ENCODE data around the gene TAPBP. TPM values are rescaled to one million over a fixed set of nuclear protein-coding genes. Genes with fewer than 3 reads are reported as not detected.

Gene TAPBP
- total and polyA plus RNA-seq, 9 of the 15 experiments (the other 6 are each of a cell fraction or from before 2014, with no cell fraction given) = 5.6 to 74.0 (median 22.3) TPM

- Histone ChIP-seq H4K20me1 (replicated peaks; ENCODE audit: control insufficient read depth, insufficient read depth, low read length) (peaks cover 35% of the 10 kb centered on the region), H3K36me3 (ENCODE audit: control insufficient read depth, insufficient read depth, low read length) (peaks cover 90% of the 10 kb centered on the region), H3K9me3 (replicated peaks; ENCODE audit: control insufficient read depth, insufficient read depth, low read depth, low read length) (no peaks in the 10 kb centered on the region), H3K4me2 (ENCODE audit: insufficient read depth, low read length) (no peak overlapping the region), H3K27ac (ENCODE audit: extremely low read depth, low read depth, low read length) (no peak overlapping the region), H3K4me3 (no peak overlapping the region), H3K27me3 (ENCODE audit: control insufficient read depth in 2 of 2, insufficient read depth in 2 of 2, low read length in 2 of 2) (no peaks in the 10 kb centered on the region), H3K79me2 (ENCODE audit: control insufficient read depth, insufficient read depth, low read length) (peaks cover 32% of the 10 kb centered on the region), H2AFZ (ENCODE audit: low read depth, low read length) (no peak overlapping the region), H3K9ac (ENCODE audit: insufficient read depth in 1 of 2, low read depth in 2 of 2, low read length in 2 of 2) (peak overlapping the region in 1 of 2 experiments; percentile 90; a peak in 2 of 4 replicates), H3K4me1 (replicated peaks in 1 of 2; ENCODE audit: control insufficient read depth in 2 of 2, insufficient read depth in 2 of 2, low read length in 2 of 2) (peaks cover 37 to 39% of the 10 kb centered on the region in 2 experiments), H3K9me1 (ENCODE audit: control insufficient read depth, insufficient read depth, low read length) (no peaks in the 10 kb centered on the region)
- 85% methylated on average over 9 of the region's 9 CpGs for WGBS (ENCODE audit: insufficient coverage, low coverage, missing lambda C conversion rate)
- TF ChIP-seq TAF15 (IDR thresholded peaks at IDR 0.05; ENCODE audit: low read depth, low read length) = 0 out of 2 replicates have a peak, but pooled peaks have one; percentile 6
- no peak for TF ChIP-seq ZNF384 (IDR thresholded peaks at IDR 0.05; ENCODE audit: low read depth, low read length)
- 0 out of 2 replicates have a peak, but pooled peaks have one; percentile 8 for TF ChIP-seq ZNF395 (CRISPR knock-in tag; IDR thresholded peaks at IDR 0.05)
- TF ChIP-seq POLR2A (conservative IDR thresholded peaks at IDR 0.05) = peak; percentile 49; the same call in 1 of the 2 replicates
- TF ChIP-seq, protein P1, sequence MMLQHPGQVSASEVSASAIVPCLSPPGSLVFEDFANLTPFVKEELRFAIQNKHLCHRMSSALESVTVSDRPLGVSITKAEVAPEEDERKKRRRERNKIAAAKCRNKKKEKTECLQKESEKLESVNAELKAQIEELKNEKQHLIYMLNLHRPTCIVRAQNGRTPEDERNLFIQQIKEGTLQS (IDR thresholded peaks at IDR 0.05) = no peak
- TF ChIP-seq, protein P1 (CRISPR knock-in tag; conservative IDR thresholded peaks at IDR 0.05) = no peak
- ATAC-seq (no peak), FAIRE-seq (no peak), DNase-seq (ENCODE audit: extremely low read depth in 1 of 4, low spot score in 3 of 4) (no peak)
- BruUV-seq (replicated peaks) = no TSS peak
- ChIA-PET POLR2A (interaction anchor here (0.9 to 8.1 kb wide), 7 partner anchors 10 to 129 kb away, joined by 3 to 90 read pairs (median 9); partner anchors contain the start of genes PFDN6, RGL2, WDR46 and ZBTB22), CTCF (ENCODE audit: low intra/inter-chr PET ratio) (interaction anchor here (1.7 to 6.6 kb wide), 2 partner anchors 129 to 147 kb away, joined by 4 to 64 read pairs; no protein-coding TSS in a partner anchor)
- in situ Hi-C loops (cut with MboI) = loop anchor here (10.0 kb wide), 1 partner anchor 126 kb away; no protein-coding TSS in a partner anchor
- intact Hi-C loops (cut with micrococcal nuclease) = loop anchor here (10.0 kb wide), 1 partner anchor 296 kb away; no protein-coding TSS in a partner anchor
Measured at GRCh38 chr6:33278392-33278741, 35.5 kb downstream of the TAPBP start.

Measured in K562 (cell line).